HG02938 (cell line): ENCODE data around the gene PIP4K2A.
"Not testable (repeated sequence)": the region's sequence is repeated elsewhere in the genome, so short reads cannot be mapped to it uniquely, and the experiment has no call there.

Experiments
- ATAC-seq: cut with Tn5 transposase; IDR thresholded peaks from one replicate; pipeline ENCODE4 v1.9.1; 2021; ENCODE audit warnings: mild to moderate bottlenecking, moderate library complexity; ENCODE audit not compliant: unreplicated experiment

PIP4K2A gene

DNA sequence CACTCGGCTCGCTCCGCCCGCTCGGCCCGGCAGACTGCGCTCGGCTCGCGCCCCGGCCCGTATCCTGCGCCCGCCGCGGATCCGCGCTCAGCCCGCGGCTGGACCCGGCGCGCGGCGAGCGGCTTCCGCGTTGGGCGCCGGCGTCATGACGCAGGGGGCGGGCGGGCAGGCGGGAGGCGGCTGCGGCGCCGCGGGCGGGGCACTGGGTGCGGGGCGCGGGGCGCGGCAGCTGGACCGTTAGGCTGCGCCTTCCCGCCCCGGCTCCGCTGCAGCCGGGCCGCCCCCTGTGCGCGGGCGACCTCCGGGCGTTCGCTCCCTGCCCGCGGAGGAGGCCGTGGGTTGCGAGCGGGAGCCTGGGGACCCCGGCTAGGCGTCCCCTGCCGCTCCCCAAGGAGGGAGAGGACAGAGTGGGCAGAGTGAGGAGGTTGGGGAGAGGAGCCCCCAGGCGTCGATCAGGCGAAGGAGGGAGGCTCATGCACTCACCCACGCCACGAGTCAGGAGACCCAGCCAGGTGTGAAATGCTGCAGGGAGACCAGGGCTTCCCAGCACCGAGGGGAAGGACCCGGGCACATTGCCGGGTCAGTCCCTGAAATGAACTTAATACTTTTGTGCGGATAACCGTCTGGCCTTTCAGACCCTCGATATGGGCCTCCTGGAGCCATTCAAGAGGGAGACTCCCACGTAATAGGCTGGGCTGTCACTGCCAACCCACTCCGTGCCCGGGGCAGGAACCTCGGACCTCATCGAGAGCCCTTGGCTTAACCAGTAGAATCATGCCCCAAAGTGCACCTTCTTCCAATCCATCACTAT, at the start of gene PIP4K2A:
Gene PIP4K2A, minus strand, starts transcription at position 100 of the 811 bp plus-strand sequence. CDS start 252 bp downstream, outside the sequence.
- ATAC-seq, result peak; percentile 46

DNA sequence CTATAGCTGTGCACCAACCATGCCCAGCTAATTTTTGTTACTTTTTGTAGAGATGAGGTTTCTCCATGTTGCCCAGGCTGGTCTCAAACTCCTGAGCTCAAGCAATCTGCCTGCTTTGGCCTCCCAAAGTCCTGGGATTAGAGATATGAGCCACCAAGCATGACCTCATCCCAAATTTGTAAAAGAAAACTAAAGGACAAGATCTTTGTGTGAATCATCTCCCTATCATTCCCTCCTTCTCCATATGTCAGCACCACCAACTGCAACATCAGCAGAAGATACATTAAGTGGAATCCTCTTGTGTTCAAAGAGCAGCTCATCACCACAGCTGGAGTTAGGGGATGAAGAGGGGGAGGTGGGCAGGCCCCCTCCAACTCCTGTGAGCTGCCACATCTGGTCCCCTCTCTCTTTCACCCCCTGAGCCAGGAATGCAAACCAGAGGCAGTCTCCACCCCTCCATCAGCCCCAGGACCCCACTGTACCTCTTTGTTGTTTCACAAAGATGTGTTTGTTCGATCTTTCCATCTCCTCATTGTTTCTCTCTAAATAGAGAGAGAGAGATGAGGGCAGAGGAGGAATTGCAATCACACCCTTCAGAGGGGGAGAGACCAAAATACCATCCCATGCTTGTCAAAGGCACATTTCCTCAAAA, 47.3 kb upstream of the PIP4K2A start:
- ATAC-seq, result no peak

DNA sequence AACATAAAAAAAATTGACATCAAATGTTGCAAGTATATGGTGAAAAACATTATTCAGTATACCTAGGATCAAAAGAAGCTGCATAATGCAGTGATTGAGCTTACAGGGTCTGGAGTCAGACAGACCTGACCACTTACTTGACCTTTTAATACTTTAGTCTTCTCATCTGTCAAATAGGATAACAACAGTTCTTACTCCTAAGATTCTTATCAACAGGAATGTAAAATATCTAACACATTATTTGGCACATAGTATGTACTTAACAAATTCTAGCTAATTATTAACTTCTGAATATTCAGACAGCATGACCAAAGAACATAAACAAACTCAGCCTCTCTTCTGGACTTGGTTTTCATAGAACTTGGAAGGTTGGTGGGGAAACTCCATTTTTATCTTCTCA, 45.6 kb upstream of the PIP4K2A start:
- no peak for ATAC-seq

DNA sequence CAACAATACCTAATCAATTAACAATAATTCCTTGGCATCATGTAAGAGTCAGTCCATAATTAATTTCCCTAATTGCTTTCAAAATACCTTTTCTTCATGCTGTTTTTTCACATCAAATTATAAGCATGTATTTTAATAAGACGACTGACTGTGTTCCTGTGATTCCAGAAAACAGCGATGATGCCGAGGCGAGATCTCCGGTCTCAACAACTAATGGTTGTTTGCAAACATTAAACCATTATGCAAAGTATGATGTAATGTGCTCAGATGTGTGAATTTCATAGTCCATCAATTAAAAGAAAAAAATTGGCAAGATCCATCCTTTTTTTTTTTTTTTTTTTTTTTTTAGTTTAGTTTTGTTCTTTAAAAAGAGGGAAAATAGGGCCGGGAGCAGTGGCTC, 44.5 kb upstream of the PIP4K2A start:
- no peak for ATAC-seq

DNA sequence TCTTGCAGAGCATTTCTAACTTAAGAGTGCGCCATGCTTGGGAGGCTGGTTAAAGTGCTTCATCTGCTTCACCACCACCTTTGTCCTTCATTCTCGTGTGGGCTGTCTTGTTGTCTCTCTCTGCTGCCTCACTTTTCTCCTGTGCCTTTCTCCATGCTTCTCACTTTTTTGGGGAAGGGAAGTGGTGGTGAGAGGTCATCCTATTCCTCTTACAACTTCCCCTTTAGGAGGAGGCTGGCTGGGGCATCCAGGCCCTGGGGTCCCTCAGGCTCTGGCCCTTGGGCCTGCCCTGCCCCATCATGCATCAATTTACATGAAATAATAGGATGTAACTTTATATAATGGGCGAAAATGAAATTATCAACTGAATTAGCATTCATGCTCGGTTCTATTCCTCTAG, 39.9 kb upstream of the PIP4K2A start:
- ATAC-seq, result no peak

DNA sequence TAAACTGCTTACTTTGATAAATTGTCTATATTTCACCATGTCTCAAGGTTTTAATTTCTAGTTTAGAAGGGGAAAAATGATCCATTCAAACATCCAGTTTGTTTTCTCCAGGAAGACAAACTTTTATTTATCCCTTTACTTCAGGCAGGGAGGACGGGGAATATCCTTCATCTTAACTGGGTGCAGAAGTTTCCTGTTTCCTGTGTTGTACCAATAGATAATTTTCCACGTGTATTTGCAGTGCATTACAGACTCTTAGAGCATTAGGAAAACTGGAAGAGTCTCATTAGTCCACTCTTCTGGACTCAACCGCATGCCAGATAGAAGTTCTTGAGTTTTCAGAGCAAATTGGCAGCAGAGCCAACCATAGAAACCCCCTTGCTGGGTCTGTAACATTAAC, 39.4 kb upstream of the PIP4K2A start:
- ATAC-seq, result no peak

DNA sequence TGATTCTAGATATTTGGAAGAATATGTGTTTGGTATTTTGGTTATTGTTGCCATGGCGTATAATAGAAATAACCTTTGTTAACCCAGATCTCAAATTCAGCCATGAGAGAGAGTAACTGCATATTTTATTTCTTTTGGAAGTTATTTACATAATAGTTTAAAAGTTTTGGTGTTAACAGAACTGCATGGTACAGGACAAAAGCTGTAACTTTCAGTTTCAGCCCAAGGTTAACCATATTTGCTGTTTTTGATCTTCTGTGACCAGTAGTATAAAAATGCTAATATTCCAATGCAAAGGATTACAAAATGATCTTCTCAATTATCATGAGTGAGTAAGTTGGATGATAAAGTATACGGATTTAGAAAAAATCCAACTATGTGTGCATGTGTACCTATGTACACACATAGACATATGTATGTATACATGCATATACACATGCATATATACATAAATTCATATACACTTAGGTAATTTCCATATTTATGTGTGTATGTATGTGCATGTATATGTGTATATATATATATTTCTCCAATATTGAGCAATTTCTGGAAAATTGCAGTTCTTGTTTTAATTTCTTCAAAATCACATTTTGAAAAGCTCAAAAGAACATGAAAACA, 38.0 kb upstream of the PIP4K2A start:
- ATAC-seq, result peak; percentile 62

DNA sequence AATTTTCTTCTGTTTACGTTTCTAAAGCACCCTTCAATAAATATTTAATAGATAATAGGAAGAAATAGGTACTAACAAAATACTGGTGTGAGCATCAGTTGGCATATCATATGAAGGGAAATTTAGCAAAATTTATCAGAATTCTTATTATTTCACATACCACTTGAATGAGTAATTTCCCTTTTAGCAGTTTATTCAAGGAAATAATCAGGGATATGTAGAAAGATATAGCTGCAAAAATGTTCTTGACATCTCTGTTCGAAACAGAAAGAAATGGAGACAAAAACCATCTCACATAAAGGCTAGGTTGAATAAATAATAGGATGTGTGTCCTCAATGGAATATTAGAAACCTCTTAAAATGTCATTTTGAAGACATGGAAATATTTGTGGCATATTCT, 35.8 kb upstream of the PIP4K2A start:
- no peak for ATAC-seq

DNA sequence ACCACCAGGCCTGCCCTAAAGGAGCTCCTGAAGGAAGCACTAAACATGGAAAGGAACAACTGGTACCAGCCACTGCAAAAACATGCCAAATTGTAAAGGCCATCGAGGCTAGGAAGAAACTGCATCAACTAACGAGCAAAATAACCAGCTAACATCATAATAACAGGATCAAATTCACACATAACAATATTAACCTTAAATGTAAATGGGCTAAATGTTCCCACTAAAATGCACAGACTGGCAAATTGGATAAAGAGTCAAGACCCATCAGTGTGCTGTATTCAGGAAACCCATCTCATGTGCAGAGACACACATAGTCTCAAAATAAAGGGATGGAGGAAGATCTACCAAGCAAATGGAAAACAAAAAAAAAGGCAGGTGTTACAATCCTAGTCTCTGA, 30.5 kb upstream of the PIP4K2A start:
- ATAC-seq, result not testable (repeated sequence)

DNA sequence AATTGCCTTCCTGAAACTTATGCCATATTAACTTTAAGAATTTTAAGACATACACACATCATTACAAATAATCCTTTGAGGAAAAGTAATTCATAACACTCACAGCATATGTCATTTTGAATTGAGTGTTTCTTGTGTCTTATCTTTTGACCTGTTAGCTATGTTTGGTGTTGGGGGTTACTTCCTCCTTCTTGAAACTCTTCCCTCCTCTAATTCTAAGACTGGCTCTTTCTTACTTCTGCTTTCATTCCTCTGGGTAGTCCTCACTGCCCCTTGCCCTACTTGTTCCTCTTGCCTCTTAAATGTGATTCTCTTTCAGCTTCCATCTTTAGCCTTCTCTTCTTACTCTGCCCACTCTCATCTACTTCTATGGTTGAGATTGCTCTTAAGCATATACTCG, 28.3 kb upstream of the PIP4K2A start:
- peak; percentile 99 for ATAC-seq

DNA sequence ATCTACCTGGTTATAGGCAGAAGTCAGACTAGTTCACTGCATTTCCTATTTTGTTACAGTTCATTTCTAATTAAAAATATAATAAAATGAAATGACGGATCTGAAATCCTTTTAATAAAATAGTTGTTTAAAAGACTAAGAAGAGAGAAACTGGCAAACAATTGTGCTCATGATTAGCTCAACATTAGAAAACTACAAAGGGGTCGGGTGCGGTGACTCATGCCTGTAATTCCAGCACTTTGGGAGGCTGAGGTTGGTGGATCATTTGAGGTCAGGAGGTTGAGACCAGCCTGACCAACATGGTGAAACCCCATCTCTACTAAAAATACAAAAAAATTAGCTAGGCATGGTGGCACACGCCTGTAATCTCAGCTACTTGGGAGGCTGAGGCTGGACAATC, 27.3 kb upstream of the PIP4K2A start:
- not testable (repeated sequence) for ATAC-seq

DNA sequence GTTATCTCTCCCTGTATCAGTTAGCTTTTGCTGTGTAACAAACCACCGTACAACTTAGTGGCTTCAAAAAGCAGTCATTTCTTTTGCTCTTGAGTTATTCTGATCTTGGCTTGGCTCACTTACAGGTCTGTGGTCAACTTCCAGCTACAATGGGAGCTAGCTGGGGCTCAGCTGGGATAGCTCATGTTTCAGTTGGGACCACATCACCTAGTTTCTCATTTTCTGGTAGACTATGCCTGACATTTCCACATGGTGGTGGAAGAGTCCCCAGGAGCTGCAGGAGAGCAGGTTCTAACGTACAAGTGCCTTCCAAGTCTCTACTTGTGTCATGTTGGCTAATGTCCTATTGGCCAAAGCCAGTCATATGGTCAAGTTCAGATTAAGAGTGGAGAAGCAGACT, 25.8 kb upstream of the PIP4K2A start:
- no peak for ATAC-seq

DNA sequence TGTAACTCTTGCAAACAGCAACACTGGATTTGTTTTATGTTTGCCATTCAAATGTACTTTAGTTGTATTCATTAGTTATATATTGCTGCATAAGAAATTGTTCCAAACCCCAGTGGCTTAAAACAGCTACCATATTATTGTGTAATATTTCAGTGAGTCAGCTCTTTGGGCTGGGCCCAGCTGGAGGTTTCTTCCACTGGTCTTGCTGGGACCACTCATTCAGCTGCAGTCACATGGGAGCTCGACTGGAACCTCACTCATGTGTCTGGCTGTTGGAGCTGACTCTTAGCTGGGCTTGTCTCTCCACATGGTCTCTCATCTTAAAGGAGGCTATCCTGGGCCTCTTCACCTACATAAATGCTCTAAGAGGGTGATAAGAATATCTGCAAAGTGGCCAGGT, 23.2 kb upstream of the PIP4K2A start:
- ATAC-seq, result no peak

DNA sequence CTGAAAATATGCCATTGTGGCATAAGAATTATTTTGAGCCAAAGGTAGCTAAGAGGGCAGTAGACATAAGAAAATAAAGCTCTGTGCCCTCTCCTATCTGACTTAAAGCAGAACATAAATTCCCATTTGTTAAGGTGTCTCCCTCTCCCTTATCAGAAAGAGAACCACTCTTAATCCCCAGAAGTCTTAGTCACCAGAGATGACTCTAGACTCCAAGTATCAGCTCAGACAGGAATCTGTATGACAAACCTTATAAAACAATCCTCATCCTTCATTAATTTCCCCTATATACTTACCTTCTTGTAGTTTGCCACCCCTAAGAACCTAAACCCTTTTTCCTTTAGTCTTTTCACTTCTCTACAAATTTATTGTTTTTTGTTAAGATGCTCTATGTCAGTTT, 21.8 kb upstream of the PIP4K2A start:
- no peak for ATAC-seq

DNA sequence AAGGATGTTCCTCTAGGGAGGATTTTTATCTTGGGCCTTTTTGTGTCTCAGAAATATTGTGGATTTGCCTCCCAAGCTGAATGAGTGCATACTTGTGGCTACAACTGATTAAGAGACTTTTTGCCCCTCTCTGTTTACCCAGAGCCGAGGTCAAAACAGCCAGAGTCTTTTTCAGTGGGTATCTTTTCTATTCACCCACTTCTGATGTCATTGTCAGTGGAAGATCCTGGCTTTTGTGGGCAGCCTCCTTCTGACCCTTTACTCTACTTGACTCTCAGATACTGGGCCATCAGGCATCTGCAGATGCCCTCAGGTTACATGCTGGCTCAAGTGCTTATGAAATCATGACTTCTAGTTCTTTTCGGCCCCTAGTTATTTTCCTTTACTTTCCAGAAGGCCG, 19.6 kb upstream of the PIP4K2A start:
- no peak for ATAC-seq

DNA sequence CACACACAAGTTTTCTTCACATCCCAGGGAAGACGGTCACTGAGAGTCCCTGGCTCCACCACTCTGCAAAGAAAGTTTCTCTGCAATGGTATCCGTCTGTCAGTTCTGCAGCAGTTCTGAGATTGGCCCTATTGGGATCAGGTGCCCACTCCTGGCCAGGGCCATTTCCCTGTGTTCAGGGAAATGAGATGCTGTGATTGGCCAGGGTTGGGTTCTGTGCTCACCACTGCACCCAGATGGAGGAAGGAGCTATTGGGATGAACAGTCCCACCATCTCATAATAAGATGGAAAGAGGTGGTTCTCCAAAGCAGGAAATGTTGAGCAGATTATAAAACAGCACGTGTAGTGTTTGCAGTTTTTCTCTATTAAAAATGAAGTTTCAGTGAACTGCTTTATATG, 13.3 kb upstream of the PIP4K2A start:
- no peak for ATAC-seq

DNA sequence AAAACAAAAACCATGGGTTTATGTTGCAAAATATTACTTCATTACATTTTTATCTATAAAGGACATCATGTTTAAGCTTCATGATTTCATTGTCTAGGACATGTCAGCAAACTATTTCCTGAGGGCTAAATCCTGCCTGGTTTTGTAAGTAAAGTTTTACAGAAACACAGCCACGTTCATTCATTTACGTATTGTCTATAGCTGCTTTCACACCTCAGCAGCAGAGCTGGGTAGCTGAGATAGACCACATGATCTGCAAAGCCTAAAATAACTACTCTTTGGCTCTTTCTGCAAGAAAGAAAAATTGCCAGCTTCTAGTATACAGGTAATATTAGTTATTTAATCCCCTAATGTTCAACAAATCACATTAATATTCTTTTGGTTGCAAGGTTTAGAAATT, 12.7 kb upstream of the PIP4K2A start:
- no peak for ATAC-seq

DNA sequence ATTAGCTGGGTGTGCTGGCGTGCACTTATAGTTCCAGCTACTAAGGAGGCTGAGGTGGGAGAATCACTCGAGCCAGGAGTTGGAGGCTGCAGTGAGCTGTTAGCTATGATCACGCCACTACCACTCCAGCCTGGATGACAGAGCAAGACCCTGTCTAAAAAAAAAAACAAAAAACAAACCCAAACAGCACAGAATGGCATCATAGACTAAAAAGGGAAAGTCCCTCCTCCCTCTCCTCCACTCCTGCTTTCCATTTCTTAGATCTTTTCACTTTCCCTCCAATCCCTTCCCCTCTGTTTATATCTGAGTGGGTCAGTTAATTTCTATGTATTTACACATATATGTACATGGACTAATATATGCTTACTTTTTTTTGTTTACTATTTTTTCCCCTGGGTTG, 10.4 kb upstream of the PIP4K2A start:
- no peak for ATAC-seq

DNA sequence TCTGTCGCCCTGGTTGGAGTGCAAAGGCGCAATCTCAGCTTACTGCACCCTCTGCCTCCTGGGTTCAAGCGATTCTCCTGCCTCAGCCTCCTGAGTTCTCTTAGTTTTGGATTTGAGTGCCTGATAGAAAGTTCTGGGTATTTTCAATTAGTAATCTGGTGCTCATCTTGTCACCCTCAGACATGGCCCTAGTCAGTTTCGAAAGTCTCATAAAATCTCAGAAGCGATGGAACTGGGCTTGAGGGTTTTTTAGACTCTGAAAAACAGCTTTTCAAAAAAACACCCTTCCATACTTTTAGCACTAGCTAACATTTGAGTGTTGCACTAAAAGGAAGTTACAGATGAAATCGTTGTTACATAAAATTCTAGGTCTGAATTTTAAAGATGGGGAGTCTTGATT, 9.4 kb upstream of the PIP4K2A start:
- ATAC-seq, result peak; percentile 62

DNA sequence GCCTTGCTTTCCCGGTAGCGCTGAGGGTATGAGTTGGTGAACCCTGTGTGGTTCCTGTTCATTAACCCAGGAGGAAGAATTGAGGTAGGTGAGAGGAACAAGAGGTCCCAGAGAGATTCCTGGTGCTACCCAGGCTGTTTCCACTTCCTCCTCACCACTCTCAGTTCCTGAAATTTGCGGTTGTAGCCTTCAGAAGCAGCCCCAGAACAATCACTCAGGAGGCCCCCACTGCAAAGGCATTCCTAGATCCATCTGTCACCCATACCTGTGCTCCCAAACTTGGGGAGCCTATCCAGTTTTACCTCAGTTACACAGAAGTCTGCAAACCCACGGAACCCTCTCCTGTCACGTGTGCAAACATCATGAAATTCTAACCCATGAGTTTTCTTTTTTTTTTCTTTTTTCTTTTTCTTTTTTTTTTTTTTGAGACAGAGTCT, 9.0 kb upstream of the PIP4K2A start:
- peak; percentile 54 for ATAC-seq

DNA sequence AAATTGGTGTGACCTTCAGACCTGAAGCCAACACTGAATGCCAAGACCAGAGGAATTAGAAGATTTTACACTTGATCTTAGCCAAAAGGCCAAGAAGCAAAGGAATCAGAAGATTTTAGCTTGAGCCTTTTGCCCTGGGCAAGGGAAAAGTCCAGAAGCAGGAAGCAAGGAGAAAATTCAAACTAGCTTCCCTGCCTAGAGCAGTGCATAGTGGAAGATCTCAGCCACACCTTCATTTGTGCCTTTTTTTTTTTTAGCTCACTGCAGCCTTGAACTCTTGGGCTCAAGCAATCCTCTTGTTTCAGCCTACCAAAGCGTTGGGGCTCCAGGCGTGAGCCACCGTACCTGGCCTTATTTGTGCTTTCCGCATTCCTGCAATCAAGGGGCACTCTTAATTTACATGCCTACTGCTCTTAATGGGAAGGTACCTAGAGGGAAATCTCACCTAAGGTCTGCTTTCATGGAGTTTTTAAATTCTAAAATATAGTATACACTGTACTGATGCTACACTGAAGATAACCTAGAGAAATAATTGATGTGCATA, 8.3 kb upstream of the PIP4K2A start:
- ATAC-seq, result no peak

DNA sequence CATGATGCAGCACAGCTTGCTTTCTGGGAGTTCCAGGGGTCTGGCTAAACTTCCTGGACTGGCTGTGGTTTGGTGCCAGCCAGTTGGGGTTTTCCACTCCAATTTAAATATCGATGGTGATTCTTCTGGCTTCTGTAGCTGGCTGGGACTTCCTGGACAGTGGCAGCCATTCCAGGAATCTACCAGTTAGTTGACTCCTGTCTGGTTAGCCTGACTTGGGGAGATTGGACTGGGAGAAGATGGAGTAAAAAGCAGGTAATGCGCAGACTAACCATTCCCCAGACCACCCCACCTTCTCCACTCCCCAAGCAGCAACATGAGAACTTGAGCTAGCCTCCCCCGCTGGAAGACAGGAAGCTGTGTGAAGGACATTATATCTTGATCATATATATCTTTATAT, 6.3 kb upstream of the PIP4K2A start:
- no peak for ATAC-seq
